BJ (cell line): ENCODE results near the gene TXNRD2. TPM values are rescaled to one million over a fixed set of nuclear protein-coding genes. Genes with fewer than 3 reads are reported as not detected.

Experiments used
- CTCF ChIA-PET: fragments of 350-600 bp; formaldehyde crosslinking; extraction: SDS; loops from one replicate; lab custom pipeline; 2021; ENCODE audit warnings: antibody characterized with exemption, inconsistent platforms; lab: Yijun Ruan, JAX
- POLR2A ChIA-PET: fragments of 300-600 bp; sonication (Branson Sonifier 250); formaldehyde crosslinking; extraction: SDS; loops from one replicate; lab custom pipeline; 2021; ENCODE audit warnings: antibody characterized with exemption; lab: Charles Lee
- DNase-seq: peaks from one replicate; pipeline ENCODE4 v3.0.0-alpha.2; 2011; ENCODE audit warnings: low read depth
- H3K27me3 ChIP-seq: 2 replicates; pipeline ENCODE4 v1.6.0; 2011; ENCODE audit warnings: low read length; ENCODE audit not compliant: control insufficient read depth, insufficient read depth
- H3K36me3 ChIP-seq: 2 replicates; pipeline ENCODE4 v1.5.1; 2011; ENCODE audit warnings: low read length; ENCODE audit not compliant: control insufficient read depth, insufficient read depth
- H3K4me3 ChIP-seq: 2 replicates; pipeline ENCODE4 v1.5.1; 2011; ENCODE audit warnings: low read depth, mild to moderate bottlenecking, control low read depth, low read length
- polyA plus RNA-seq: library from polyadenylated mRNA; depleted of rRNA; stranded (reverse); fragments of >200 nt; gene quantifications from 2 replicates; pipeline ENCODE4 v1.2.3, GENCODE V29; 2011
- TF ChIP-seq, protein P1 (sequence below): IDR thresholded peaks from 2 replicates; pipeline ENCODE4 v1.5.1; 2011; ENCODE audit warnings: low read depth, mild to moderate bottlenecking, control low read depth, inconsistent platforms, low read length, moderate library complexity; ENCODE audit not compliant: insufficient read depth

The TXNRD2 gene
- polyA plus RNA-seq, 1 experiment, result 28.5 TPM

GRCh38 chr22:19879246-19879570 lies 62.4 kb downstream of the TXNRD2 start:
- DNase-seq, result no peak
- Histone ChIP-seq H3K27me3 (no peaks in the 10 kb centered on the region), H3K36me3 (peaks cover 8% of the 10 kb centered on the region), H3K4me3 (peak overlapping the region; percentile 22)
- CTCF ChIA-PET, result interaction anchor here (1.0 to 3.3 kb wide), 4 partner anchors 8 to 148 kb away, joined by 3 to 10 read pairs (median 4); no protein-coding TSS in a partner anchor
- POLR2A ChIA-PET, result no interaction called here
- TF ChIP-seq, protein P1, sequence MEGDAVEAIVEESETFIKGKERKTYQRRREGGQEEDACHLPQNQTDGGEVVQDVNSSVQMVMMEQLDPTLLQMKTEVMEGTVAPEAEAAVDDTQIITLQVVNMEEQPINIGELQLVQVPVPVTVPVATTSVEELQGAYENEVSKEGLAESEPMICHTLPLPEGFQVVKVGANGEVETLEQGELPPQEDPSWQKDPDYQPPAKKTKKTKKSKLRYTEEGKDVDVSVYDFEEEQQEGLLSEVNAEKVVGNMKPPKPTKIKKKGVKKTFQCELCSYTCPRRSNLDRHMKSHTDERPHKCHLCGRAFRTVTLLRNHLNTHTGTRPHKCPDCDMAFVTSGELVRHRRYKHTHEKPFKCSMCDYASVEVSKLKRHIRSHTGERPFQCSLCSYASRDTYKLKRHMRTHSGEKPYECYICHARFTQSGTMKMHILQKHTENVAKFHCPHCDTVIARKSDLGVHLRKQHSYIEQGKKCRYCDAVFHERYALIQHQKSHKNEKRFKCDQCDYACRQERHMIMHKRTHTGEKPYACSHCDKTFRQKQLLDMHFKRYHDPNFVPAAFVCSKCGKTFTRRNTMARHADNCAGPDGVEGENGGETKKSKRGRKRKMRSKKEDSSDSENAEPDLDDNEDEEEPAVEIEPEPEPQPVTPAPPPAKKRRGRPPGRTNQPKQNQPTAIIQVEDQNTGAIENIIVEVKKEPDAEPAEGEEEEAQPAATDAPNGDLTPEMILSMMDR, result no peak

DNA sequence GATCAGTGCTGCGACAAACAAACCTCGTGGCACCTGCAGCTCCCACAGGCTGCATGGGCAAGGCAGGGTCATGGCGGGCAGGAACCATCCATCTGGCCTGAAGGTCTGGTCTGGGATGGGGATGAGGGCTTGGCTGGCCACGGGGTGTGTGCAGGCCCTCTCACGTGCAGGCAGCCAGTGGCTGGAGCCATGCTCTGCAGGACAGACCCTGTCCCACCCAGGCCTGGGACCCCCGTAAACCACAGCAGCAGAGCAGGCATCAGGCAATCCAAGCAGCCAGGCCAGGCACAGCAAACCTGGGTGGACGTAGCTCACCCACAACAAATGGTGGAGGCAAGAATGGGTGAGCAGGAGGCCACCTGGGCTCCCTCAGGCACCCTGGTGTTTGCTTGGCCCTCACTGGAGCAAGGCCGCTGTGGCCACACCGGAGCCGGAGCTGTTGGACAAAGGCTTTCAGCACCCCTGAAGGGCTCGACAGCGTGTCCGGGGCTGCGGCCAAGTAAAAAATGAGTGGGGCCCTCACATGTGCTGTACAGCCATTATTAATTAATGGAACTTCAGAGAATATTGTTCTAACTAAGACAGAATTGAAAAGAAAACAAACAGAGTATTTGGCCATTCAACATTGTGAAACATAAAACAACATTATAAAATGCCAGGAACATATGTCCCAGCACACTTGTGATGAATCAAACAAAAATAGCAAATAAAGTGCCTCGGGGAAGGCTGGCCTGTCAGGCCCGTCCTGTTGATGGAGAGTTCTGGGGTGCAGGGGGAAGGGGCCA lies 63.0 kb downstream of the TXNRD2 start:
- ChIA-PET CTCF (interaction anchor here (1.0 to 3.3 kb wide), 5 partner anchors 9 to 148 kb away, joined by 3 to 10 read pairs (median 4); no protein-coding TSS in a partner anchor), POLR2A (no interaction called here)
- no peaks in the 10 kb centered on the region for H3K27me3 ChIP-seq
- H3K4me3 ChIP-seq, result peak overlapping the region; percentile 22
- TF ChIP-seq, protein P1, result no peak
- DNase-seq, result peak; percentile 62
- H3K36me3 ChIP-seq, result peaks cover 8% of the 10 kb centered on the region

- TF ChIP-seq, protein P1, result no peak
- Histone ChIP-seq H3K4me3 (no peak overlapping the region), H3K36me3 (peaks cover 8% of the 10 kb centered on the region), H3K27me3 (no peaks in the 10 kb centered on the region)
- no peak for DNase-seq
- ChIA-PET CTCF (interaction anchor here (1.3 to 1.4 kb wide), 2 partner anchors 10 to 147 kb away, joined by 3 to 7 read pairs; no protein-coding TSS in a partner anchor), POLR2A (no interaction called here)
These were observed 63.8 kb downstream of the TXNRD2 start for GRCh38 chr22:19877626-19878339.

- TF ChIP-seq, protein P1, result no peak
- no peak for DNase-seq
- Histone ChIP-seq H3K36me3 (peaks cover 8% of the 10 kb centered on the region), H3K27me3 (no peaks in the 10 kb centered on the region), H3K4me3 (no peak overlapping the region)
- POLR2A ChIA-PET, result no interaction called here
- CTCF ChIA-PET, result interaction anchor here (1.3 to 3.1 kb wide), 2 partner anchors 146 kb away, joined by 7 to 13 read pairs; no protein-coding TSS in a partner anchor
These were observed 64.5 kb downstream of the TXNRD2 start for GRCh38 chr22:19876941-19877625.
